ENCODE measurements around the gene PEAK1. TPM values are rescaled to one million over a fixed set of nuclear protein-coding genes. Genes with fewer than 3 reads are reported as not detected.

Gene PEAK1
- total RNA-seq, 1 donor from 2014 or later: 32.3 TPM

DNA sequence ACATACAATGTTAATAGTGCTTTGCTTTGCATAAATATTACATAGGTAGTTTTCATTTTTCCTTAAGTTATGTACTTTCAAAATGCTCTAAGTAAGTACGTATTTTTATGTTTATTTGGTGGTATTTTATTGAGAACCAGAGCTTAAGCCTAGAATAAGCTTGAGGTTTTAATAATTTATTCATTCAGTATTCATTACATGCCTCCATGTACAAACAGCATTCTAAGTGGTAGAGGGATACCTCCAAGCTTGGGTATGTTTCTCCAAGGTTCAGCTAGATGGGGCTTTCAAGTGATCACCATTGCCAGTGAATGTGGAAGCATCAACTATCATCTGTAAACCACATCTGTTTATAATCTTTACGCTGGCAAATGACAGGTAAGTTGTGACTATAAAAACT, 52.3 kb downstream of the PEAK1 start:
- H3K9me3 Mint-ChIP-seq (ENCODE audit: low read depth): no peaks in the 10 kb centered on the region
- H3K4me1 Mint-ChIP-seq (ENCODE audit: low read depth): no peaks in the 10 kb centered on the region
- TF ChIP-seq, protein P1, sequence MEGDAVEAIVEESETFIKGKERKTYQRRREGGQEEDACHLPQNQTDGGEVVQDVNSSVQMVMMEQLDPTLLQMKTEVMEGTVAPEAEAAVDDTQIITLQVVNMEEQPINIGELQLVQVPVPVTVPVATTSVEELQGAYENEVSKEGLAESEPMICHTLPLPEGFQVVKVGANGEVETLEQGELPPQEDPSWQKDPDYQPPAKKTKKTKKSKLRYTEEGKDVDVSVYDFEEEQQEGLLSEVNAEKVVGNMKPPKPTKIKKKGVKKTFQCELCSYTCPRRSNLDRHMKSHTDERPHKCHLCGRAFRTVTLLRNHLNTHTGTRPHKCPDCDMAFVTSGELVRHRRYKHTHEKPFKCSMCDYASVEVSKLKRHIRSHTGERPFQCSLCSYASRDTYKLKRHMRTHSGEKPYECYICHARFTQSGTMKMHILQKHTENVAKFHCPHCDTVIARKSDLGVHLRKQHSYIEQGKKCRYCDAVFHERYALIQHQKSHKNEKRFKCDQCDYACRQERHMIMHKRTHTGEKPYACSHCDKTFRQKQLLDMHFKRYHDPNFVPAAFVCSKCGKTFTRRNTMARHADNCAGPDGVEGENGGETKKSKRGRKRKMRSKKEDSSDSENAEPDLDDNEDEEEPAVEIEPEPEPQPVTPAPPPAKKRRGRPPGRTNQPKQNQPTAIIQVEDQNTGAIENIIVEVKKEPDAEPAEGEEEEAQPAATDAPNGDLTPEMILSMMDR (IDR thresholded peaks at IDR 0.05; ENCODE audit: unreplicated experiment): no peak
- no peaks in the 10 kb centered on the region for H3K27me3 Mint-ChIP-seq
- H3K27ac Mint-ChIP-seq: no peak overlapping the region
- no peak for DNase-seq (ENCODE audit: low spot score, unreplicated experiment)
- no peak overlapping the region for H3K4me3 Mint-ChIP-seq (ENCODE audit: low read depth)
- peaks cover 2% of the 10 kb centered on the region for H3K36me3 Mint-ChIP-seq (ENCODE audit: insufficient read depth)

DNA sequence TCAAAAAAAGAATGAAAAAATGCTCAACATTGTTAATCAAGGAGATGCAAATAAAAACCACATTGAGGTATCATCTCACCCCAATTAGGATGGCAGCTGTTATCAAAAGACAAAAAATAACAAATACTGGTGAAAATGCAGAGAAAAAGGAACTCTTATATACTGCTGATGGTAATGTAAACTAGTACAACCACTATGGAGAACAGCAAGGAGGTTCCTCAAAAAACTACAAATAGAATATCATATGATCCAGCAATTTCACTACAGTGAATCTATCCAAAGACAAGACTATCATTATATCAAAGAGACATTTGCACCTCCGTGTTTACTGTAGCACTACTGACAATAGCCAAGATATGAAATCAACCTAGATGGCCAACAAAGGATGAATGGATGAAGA, 58.4 kb downstream of the PEAK1 start:
- peaks cover 2% of the 10 kb centered on the region for H3K36me3 Mint-ChIP-seq (ENCODE audit: insufficient read depth)
- DNase-seq (ENCODE audit: low spot score, unreplicated experiment): no peak
- H3K4me3 Mint-ChIP-seq (ENCODE audit: low read depth): no peak overlapping the region
- H3K9me3 Mint-ChIP-seq (ENCODE audit: low read depth): no peaks in the 10 kb centered on the region
- no peak overlapping the region for H3K27ac Mint-ChIP-seq
- TF ChIP-seq, protein P1 (IDR thresholded peaks at IDR 0.05; ENCODE audit: unreplicated experiment): no peak
- no peaks in the 10 kb centered on the region for H3K4me1 Mint-ChIP-seq (ENCODE audit: low read depth)
- H3K27me3 Mint-ChIP-seq: no peaks in the 10 kb centered on the region

DNA sequence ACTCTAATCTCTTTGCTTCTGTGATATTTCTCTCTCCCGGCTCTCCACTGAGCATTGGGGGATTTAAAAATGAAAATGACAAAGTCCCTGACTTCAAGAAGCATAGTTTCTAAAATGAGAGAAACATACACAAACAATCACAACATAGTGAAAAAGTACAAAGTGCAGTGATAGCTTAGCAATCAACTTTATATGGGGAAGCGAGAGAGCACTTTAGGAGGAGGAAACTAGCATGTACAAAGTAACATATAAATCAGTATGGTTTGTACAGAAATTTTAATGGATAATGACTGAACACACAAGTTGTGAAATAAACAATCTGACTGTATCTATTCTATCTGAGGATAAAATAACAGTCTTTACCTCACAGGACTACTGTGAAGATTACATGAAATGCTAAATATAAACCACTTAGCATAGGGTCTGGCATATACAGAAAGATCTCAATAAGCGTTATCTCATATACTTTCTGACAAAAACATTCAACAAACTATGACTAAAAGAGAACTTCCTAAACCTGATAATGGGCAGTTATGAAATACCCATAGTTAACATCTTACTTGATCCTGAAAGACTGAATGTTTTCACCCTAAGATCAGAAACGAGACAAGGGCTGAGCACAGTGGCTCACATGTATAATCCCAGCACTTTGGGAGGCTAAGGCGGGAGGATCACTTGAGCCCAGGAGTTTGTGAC, 61.2 kb downstream of the PEAK1 start:
- Mint-ChIP-seq H3K27ac (no peak overlapping the region), H3K4me1 (ENCODE audit: low read depth) (peaks cover 4% of the 10 kb centered on the region), H3K9me3 (ENCODE audit: low read depth) (no peaks in the 10 kb centered on the region), H3K27me3 (no peaks in the 10 kb centered on the region), H3K4me3 (ENCODE audit: low read depth) (no peak overlapping the region), H3K36me3 (ENCODE audit: insufficient read depth) (peaks cover 2% of the 10 kb centered on the region)
- TF ChIP-seq, protein P1 (IDR thresholded peaks at IDR 0.05; ENCODE audit: unreplicated experiment): no peak
- DNase-seq (ENCODE audit: low spot score, unreplicated experiment): no peak

DNA sequence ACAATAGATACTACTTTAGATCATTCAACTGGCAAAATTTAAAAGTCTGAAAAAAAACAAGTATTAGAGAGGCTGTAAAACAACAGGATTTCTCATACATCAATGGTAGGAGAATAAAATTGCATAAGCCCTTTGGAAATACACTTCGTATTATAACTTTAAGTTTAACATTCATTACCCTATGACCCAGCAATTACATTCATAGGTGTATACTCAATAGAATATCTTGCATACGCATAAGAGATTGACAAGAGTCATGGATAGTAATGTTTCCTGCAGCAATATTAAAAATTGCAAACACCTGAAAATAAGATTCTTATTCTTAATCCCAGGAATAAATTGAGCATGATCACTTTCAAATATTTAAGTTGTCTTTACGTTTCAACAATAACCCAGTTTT, 63.6 kb downstream of the PEAK1 start:
- no peak for DNase-seq (ENCODE audit: low spot score, unreplicated experiment)
- no peak overlapping the region for H3K27ac Mint-ChIP-seq

DNA sequence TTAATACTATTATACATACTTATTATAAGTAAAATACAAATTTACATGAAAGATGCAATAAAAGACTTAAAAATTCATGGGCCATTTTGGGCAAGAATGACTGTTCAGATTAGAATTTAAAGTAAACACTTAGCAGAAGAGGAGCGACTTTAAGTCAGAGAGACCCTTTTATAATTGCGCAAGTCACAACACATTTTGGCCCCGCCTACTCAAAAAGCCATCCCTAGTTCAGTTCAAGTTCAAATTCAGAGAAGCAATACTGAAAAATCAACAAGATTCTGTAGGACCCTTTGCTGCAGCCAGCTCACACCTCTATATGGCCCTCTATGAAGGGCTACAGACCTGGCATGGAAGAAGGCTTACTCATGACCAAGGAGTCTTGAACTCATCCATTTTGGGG, 64.6 kb downstream of the PEAK1 start:
- peaks cover 15% of the 10 kb centered on the region for H3K4me1 Mint-ChIP-seq (ENCODE audit: low read depth)

More for the DNA sequence above, 63.6 kb downstream of the PEAK1 start:
- no peaks in the 10 kb centered on the region for H3K9me3 Mint-ChIP-seq (ENCODE audit: low read depth)
- no peak overlapping the region for H3K4me3 Mint-ChIP-seq (ENCODE audit: low read depth)
- H3K27me3 Mint-ChIP-seq: no peaks in the 10 kb centered on the region
- TF ChIP-seq, protein P1 (IDR thresholded peaks at IDR 0.05; ENCODE audit: unreplicated experiment): no peak
- no peaks in the 10 kb centered on the region for H3K36me3 Mint-ChIP-seq (ENCODE audit: insufficient read depth)
- H3K4me1 Mint-ChIP-seq (ENCODE audit: low read depth): peaks cover 10% of the 10 kb centered on the region

More for the DNA sequence above, 64.6 kb downstream of the PEAK1 start:
- no peak overlapping the region for H3K27ac Mint-ChIP-seq
- TF ChIP-seq, protein P1 (IDR thresholded peaks at IDR 0.05; ENCODE audit: unreplicated experiment): no peak
- no peak overlapping the region for H3K4me3 Mint-ChIP-seq (ENCODE audit: low read depth)
- no peak for DNase-seq (ENCODE audit: low spot score, unreplicated experiment)
- H3K27me3 Mint-ChIP-seq: no peaks in the 10 kb centered on the region
- no peaks in the 10 kb centered on the region for H3K9me3 Mint-ChIP-seq (ENCODE audit: low read depth)
- no peaks in the 10 kb centered on the region for H3K36me3 Mint-ChIP-seq (ENCODE audit: insufficient read depth)

Data from progenitor cell of endocrine pancreas (in vitro differentiated cells).